ENCODE measurements around the gene ALDH3B1. TPM values are rescaled to one million over a fixed set of nuclear protein-coding genes. Genes with fewer than 3 reads are reported as not detected.

Gene ALDH3B1
- total and polyA plus RNA-seq, 10 of the 15 experiments (the other 5 are each of a cell fraction or from before 2014, with no cell fraction given) = 0.03 to 0.37 (median 0.17) TPM; not detected in 3

DNA sequence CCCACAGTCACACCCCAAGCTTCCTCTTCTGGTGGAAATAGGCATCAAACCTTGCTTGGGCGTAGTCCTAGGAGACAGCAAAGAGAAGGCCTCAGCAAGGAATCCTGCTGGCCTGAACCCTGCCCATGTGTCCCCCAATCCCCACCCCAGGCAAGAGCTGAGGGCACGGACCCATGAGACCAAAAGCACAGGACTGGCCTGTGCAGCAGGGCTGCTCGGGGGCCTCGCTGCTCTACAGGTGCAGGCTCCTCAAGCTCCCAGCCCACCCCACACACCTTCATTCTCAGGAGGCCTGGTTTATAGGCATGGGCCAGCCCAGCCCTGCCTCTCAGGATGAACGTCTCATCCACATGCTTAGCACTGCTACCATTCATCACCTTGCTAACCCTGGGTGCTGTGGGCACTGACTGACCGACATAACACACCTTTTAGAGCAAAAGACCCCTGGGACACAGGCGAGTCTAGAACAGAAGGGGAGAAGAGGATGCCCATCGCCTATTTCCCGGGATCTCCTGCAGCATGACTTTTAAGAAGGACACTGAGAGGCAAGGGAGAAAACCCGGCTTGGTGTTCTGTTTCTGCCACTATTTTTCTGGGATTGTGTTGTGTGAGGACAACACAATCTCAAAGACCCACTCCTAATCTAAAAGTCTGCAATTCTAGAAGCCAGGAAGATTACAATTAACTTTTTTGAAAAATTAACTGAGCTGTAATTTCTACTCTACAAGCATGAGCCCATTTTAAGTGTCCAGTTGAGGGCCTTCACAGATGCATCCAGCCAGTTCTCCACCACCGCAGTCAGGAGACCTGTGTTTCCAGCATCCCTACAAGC is 44.1 kb downstream of the ALDH3B1 start:
- no peak overlapping the region for H2AFZ ChIP-seq (ENCODE audit: control insufficient read depth, low read depth, low read length)
- H3K4me3 ChIP-seq = no peak overlapping the region
- peaks cover 14 to 15% of the 10 kb centered on the region in 2 experiments; a peak in 3 of 4 replicates for H3K36me3 ChIP-seq (ENCODE audit: control insufficient read depth in 2 of 2, insufficient read depth in 2 of 2, low read length in 1 of 2)
- intact Hi-C loops (cut with micrococcal nuclease; ENCODE audit: unreplicated experiment) (no loop called here), in situ Hi-C loops (cut with MboI) (no loop called here)
- no TSS peak for BruUV-seq (replicated peaks)
- 93% methylated on average over 11 of the region's 11 CpGs for WGBS (ENCODE audit: insufficient coverage, insufficient replicate concordance, low lambda C conversion rate, missing lambda C conversion rate)
- CTCF ChIA-PET = no interaction called here
- POLR2A ChIA-PET = interaction anchor here (0.5 kb wide), 1 partner anchor 121 kb away, joined by 4 read pairs; no protein-coding TSS in a partner anchor
- H3K79me2 ChIP-seq (ENCODE audit: control insufficient read depth, insufficient read depth, low read length) = no peaks in the 10 kb centered on the region
- peak; percentile 9; the same call in 1 of the 3 replicates for ATAC-seq
- H3K9me3 ChIP-seq (replicated peaks; ENCODE audit: control insufficient read depth, insufficient read depth, low read length) = no peaks in the 10 kb centered on the region
- no peaks in the 10 kb centered on the region for H3K27me3 ChIP-seq (replicated peaks in 1 of 2; ENCODE audit: control insufficient read depth in 2 of 2, insufficient read depth in 2 of 2, low read length in 1 of 2)
- RAD21 ChIA-PET (ENCODE audit: unreplicated experiment) = no interaction called here
- H3K4me1 ChIP-seq (ENCODE audit: control insufficient read depth, insufficient read depth, low read length) = no peaks in the 10 kb centered on the region
- H3K4me2 ChIP-seq (ENCODE audit: control insufficient read depth, insufficient read depth) = no peak overlapping the region
- DNase-seq (ENCODE audit: low read depth, low spot score) = no peak
- TF ChIP-seq MEF2B (IDR thresholded peaks at IDR 0.05; ENCODE audit: partially characterized antibody, poor library complexity, severe bottlenecking) (no peak), POLR2A (IDR thresholded peaks at IDR 0.05; ENCODE audit: low read depth, low read length) (peak; percentile 62)
- no peak overlapping the region for H3K9ac ChIP-seq (ENCODE audit: control insufficient read depth, insufficient read depth, low read length)
- SMC1A ChIA-PET (ENCODE audit: uncharacterized antibody, unreplicated experiment) = no interaction called here
- no peak for FAIRE-seq
- no peaks in the 10 kb centered on the region for H4K20me1 ChIP-seq (ENCODE audit: control insufficient read depth, insufficient read depth)
- no peak overlapping the region for H3K27ac ChIP-seq (ENCODE audit: control insufficient read depth, insufficient read depth)

DNA sequence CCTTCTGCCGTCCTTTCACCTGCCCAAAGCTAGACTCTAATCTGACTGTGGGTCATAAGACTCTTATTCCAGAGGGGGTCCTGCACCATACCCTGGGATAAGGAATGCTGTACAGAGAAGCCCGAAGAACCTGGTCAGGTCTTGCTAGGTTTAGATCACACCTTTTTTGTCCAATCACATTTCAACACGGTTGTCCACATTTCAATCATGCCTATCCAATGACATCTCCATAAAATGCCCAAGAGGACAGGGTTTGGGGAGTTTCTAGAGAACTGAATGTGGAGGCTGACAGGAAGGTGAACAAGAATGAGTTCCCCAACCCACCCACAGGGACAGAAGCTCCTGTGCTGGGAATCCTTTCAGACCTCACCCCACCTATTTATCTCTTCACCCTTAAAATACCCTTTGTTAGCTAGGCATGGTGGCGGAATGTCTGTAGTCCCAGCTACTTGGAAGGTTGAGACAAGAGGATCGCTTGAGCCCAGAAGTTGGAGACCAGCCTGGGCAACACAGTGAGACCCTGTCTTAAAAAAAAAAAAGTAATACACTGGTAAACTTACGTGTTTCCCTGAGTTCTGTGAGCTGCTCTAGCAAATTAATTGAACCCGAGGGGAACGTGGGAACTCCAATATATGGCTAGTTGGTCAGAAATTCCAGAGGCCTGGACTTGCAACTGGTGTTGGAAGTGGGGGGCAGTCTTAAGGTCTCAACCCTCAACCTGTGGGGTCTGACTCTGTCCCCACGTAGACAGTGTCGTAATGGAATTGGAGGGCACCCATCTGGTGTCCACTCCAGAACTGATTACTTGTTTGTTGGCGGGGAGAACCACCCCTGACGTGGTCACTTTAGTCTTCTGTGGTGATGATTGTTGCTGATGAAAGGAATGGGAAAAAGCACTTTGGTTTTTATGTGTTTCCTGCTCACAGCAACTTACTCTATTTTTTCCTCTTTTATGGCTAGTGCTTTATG is 46.5 kb downstream of the ALDH3B1 start:
- ChIA-PET SMC1A (ENCODE audit: uncharacterized antibody, unreplicated experiment) (interaction anchor here (0.6 kb wide), 1 partner anchor 26 kb away, joined by 3 read pairs; the partner anchor contains the start of gene NDUFS8), RAD21 (ENCODE audit: unreplicated experiment) (no interaction called here), CTCF (no interaction called here), POLR2A (interaction anchor here (0.6 kb wide), 1 partner anchor 751 kb away, joined by 3 read pairs; no protein-coding TSS in a partner anchor)
- Histone ChIP-seq H3K9ac (ENCODE audit: control insufficient read depth, insufficient read depth, low read length) (no peak overlapping the region), H2AFZ (ENCODE audit: control insufficient read depth, low read depth, low read length) (no peak overlapping the region), H3K27ac (ENCODE audit: control insufficient read depth, insufficient read depth) (no peak overlapping the region), H3K9me3 (replicated peaks; ENCODE audit: control insufficient read depth, insufficient read depth, low read length) (no peaks in the 10 kb centered on the region), H3K36me3 (ENCODE audit: control insufficient read depth in 2 of 2, insufficient read depth in 2 of 2, low read length in 1 of 2) (peaks cover 8 to 14% of the 10 kb centered on the region in 2 experiments; a peak in 3 of 4 replicates), H3K4me1 (ENCODE audit: control insufficient read depth, insufficient read depth, low read length) (no peaks in the 10 kb centered on the region), H4K20me1 (ENCODE audit: control insufficient read depth, insufficient read depth) (no peaks in the 10 kb centered on the region), H3K79me2 (ENCODE audit: control insufficient read depth, insufficient read depth, low read length) (no peaks in the 10 kb centered on the region), H3K4me3 (no peak overlapping the region), H3K4me2 (ENCODE audit: control insufficient read depth, insufficient read depth) (no peak overlapping the region), H3K27me3 (replicated peaks in 1 of 2; ENCODE audit: control insufficient read depth in 2 of 2, insufficient read depth in 2 of 2, low read length in 1 of 2) (no peaks in the 10 kb centered on the region)
- no peak for TF ChIP-seq CBFB (IDR thresholded peaks at IDR 0.05; ENCODE audit: low read depth)
- no peak for TF ChIP-seq SMARCA5 (IDR thresholded peaks at IDR 0.05)
- TF ChIP-seq EP300 (IDR thresholded peaks at IDR 0.05; ENCODE audit: borderline replicate concordance in 1 of 2, control insufficient read depth in 1 of 2, low read depth in 2 of 2, low read length in 2 of 2) = no peak
- TF ChIP-seq, protein P1, sequence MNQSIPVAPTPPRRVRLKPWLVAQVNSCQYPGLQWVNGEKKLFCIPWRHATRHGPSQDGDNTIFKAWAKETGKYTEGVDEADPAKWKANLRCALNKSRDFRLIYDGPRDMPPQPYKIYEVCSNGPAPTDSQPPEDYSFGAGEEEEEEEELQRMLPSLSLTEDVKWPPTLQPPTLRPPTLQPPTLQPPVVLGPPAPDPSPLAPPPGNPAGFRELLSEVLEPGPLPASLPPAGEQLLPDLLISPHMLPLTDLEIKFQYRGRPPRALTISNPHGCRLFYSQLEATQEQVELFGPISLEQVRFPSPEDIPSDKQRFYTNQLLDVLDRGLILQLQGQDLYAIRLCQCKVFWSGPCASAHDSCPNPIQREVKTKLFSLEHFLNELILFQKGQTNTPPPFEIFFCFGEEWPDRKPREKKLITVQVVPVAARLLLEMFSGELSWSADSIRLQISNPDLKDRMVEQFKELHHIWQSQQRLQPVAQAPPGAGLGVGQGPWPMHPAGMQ (IDR thresholded peaks at IDR 0.05; ENCODE audit: borderline replicate concordance) = no peak
- no peak for TF ChIP-seq STAT3 (IDR thresholded peaks at IDR 0.05; ENCODE audit: low read depth, low read length)
- no peak for TF ChIP-seq SMC3 (IDR thresholded peaks at IDR 0.05; ENCODE audit: borderline replicate concordance, low read length)
- no peak for TF ChIP-seq MYC (IDR thresholded peaks at IDR 0.05; ENCODE audit: insufficient read depth, insufficient read length, insufficient replicate concordance, low read length, severe bottlenecking)
- no peak for TF ChIP-seq YBX1 (IDR thresholded peaks at IDR 0.05)
- no peak for TF ChIP-seq CHD2 (IDR thresholded peaks at IDR 0.05; ENCODE audit: borderline replicate concordance, low read depth, low read length)
- TF ChIP-seq ZNF217 (IDR thresholded peaks at IDR 0.05) = no peak
- no peak for TF ChIP-seq NFYB (IDR thresholded peaks at IDR 0.05; ENCODE audit: insufficient read depth, low read depth, low read length)
- TF ChIP-seq TCF12 (IDR thresholded peaks at IDR 0.05; ENCODE audit: low read depth, low read length) = no peak
- no peak for TF ChIP-seq POLR2A (IDR thresholded peaks at IDR 0.05; ENCODE audit: low read depth, low read length)
- WGBS (ENCODE audit: insufficient coverage, insufficient replicate concordance, low lambda C conversion rate, missing lambda C conversion rate) = 82% methylated on average over 12 of the region's 12 CpGs
- ATAC-seq = no peak
- DNase-seq (ENCODE audit: low read depth, low spot score) = no peak
- intact Hi-C loops (cut with micrococcal nuclease; ENCODE audit: unreplicated experiment) = no loop called here
- in situ Hi-C loops (cut with MboI) = no loop called here
- FAIRE-seq = no peak
- no TSS peak for BruUV-seq (replicated peaks)
